Peyer's patch (tissue), 4 donors: ENCODE results near the gene GSAP.

Experiments used
- POLR2A ChIP-seq, 2 donors: fragments of 450-650 bp; IDR thresholded peaks; one replicate each; pipeline ENCODE4 v1.5.1; 2017; ENCODE audit warnings: antibody characterized with exemption in 2 of 2, mild to moderate bottlenecking in 2 of 2, moderate library complexity in 2 of 2
- TF ChIP-seq, protein P1 (sequence below), 6 experiments: fragments of 450-650 bp in 4 of 6; fragments of 200-600 bp in 2 of 6; sonication (generic) in 1 of 6; IDR thresholded peaks; one replicate each; pipeline ENCODE4 v1.5.1; 2017 to 2019; ENCODE audit warnings: antibody characterized with exemption in 6 of 6, mild to moderate bottlenecking in 3 of 6, moderate library complexity in 1 of 6

DNA sequence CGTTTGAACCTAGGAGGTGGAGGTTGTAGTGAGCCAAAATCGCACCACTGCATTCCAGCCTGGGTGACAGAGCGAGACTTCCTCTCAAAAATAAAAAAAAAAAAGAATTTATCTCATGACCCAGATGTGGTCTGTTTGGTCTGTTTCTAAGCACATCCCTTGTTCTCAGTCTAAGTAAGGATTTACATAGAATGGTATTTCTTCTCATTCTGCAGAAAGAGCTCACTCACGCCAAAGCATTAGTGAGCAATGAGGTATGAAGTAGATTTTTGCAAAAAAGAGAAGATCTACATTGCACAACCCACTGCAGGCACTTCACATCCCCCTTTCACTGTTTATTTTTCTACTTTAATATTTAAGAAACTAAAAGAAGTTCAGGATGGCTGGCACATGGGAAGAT is 140.0 kb downstream of the GSAP start:
- TF ChIP-seq, protein P1, sequence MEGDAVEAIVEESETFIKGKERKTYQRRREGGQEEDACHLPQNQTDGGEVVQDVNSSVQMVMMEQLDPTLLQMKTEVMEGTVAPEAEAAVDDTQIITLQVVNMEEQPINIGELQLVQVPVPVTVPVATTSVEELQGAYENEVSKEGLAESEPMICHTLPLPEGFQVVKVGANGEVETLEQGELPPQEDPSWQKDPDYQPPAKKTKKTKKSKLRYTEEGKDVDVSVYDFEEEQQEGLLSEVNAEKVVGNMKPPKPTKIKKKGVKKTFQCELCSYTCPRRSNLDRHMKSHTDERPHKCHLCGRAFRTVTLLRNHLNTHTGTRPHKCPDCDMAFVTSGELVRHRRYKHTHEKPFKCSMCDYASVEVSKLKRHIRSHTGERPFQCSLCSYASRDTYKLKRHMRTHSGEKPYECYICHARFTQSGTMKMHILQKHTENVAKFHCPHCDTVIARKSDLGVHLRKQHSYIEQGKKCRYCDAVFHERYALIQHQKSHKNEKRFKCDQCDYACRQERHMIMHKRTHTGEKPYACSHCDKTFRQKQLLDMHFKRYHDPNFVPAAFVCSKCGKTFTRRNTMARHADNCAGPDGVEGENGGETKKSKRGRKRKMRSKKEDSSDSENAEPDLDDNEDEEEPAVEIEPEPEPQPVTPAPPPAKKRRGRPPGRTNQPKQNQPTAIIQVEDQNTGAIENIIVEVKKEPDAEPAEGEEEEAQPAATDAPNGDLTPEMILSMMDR (IDR thresholded peaks at IDR 0.05), result no peak
- no peak for TF ChIP-seq POLR2A (IDR thresholded peaks at IDR 0.05)
